ENCODE measurements around the gene IPO13.

The IPO13 gene

GRCh38 chr1:43958351-43959255 lies 11.9 kb downstream of the IPO13 start:
- H3K4me3 ChIP-seq (ENCODE audit: low read depth, low read length) = no peak overlapping the region
- TF ChIP-seq CTCF (IDR thresholded peaks at IDR 0.05; ENCODE audit: borderline replicate concordance, insufficient read depth, low read depth, low read length) = no peak

- TF ChIP-seq CTCF (IDR thresholded peaks at IDR 0.05; ENCODE audit: borderline replicate concordance, insufficient read depth, low read depth, low read length) = no peak
- no peak overlapping the region for H3K4me3 ChIP-seq (ENCODE audit: low read depth, low read length)
Observed at GRCh38 chr1:43960798-43961197, 14.0 kb downstream of the IPO13 start.

GRCh38 chr1:43961692-43962091 lies 14.9 kb downstream of the IPO13 start:
- no peak for TF ChIP-seq CTCF (IDR thresholded peaks at IDR 0.05; ENCODE audit: borderline replicate concordance, insufficient read depth, low read depth, low read length)
- H3K4me3 ChIP-seq (ENCODE audit: low read depth, low read length) = no peak overlapping the region

- H3K4me3 ChIP-seq (ENCODE audit: low read depth, low read length) = no peak overlapping the region
- TF ChIP-seq CTCF (IDR thresholded peaks at IDR 0.05; ENCODE audit: borderline replicate concordance, insufficient read depth, low read depth, low read length) = no peak
Observed at GRCh38 chr1:43962324-43962723, 15.6 kb downstream of the IPO13 start.

- no peak for TF ChIP-seq CTCF (IDR thresholded peaks at IDR 0.05; ENCODE audit: borderline replicate concordance, insufficient read depth, low read depth, low read length)
- H3K4me3 ChIP-seq (ENCODE audit: low read depth, low read length) = no peak overlapping the region
Observed at GRCh38 chr1:43963006-43963405, 16.3 kb downstream of the IPO13 start.

- H3K4me3 ChIP-seq (ENCODE audit: low read depth, low read length) = no peak overlapping the region
- no peak for TF ChIP-seq CTCF (IDR thresholded peaks at IDR 0.05; ENCODE audit: borderline replicate concordance, insufficient read depth, low read depth, low read length)
Observed at GRCh38 chr1:43963890-43964289, 17.1 kb downstream of the IPO13 start.

- no peak for TF ChIP-seq CTCF (IDR thresholded peaks at IDR 0.05; ENCODE audit: borderline replicate concordance, insufficient read depth, low read depth, low read length)
- H3K4me3 ChIP-seq (ENCODE audit: low read depth, low read length) = no peak overlapping the region
Observed at GRCh38 chr1:43965316-43965715, 18.6 kb downstream of the IPO13 start.

All from GM12875 (cell line).